HG03571 (cell line): ENCODE data around the gene OSBPL6.
A peak's percentile ranks its signal among the peaks of the same experiment; 100 is the strongest.

Experiments used
- ATAC-seq: cut with Tn5 transposase; IDR thresholded peaks from one replicate; pipeline ENCODE4 v1.9.1; 2021; ENCODE audit not compliant: unreplicated experiment

The OSBPL6 gene

DNA sequence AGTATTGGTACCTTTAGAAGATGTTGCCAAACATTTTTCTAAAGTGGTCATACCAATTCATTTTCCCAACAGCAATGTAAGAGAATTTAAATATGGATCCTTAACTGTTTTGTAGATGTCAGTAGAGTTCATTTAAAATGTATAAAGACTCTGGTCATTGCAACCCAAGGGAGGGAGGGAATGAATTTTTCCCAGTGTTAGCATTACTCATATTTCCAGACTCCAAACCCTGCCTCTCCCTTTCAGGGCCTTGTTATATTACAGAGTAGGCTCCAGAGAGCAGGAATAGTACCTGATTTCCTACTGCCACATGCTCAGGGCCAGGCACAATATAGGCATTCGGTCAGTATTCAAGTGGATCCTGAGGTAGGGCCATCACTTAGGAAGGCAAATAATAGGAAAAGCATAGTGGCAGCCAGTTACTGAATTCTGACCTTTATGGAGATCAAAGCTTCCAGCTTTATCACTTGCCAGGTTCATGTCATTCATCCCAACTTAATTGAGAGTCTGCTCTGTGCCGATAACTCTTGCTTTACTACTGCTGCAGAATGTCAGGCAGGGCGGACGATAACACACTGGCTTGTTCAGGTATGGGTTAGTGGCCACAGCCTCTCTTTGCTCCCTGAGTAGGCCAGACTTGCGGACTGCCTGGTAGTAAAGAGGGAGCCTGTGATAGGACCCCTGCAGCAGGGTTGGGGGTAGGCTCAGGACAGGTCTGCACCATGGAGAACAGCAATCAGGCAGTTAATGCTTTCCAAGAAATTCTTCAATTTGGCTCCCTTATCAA lies 75.3 kb downstream of the OSBPL6 start:
- ATAC-seq: no peak

GRCh38 chr2:178270338-178270737 lies 76.0 kb downstream of the OSBPL6 start:
- no peak for ATAC-seq

DNA sequence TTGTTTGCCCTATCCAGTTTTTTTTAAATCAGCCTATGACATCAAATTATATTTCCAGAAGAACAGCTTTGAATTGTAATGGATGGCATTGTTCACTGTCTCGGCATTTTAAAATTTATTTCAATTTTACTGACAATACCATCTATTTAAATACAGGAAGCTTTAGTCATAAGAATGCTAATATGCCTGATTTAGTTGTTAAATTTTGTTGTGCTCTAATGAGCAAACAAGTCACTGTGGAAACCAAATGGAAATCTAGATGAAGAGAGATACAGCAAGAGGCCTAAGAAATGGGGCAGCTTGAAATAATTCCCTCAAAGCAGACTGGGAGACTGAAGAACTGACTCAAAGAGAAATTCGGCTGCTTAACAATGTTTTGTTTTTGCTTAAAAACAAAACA lies 76.8 kb downstream of the OSBPL6 start:
- ATAC-seq: no peak

DNA sequence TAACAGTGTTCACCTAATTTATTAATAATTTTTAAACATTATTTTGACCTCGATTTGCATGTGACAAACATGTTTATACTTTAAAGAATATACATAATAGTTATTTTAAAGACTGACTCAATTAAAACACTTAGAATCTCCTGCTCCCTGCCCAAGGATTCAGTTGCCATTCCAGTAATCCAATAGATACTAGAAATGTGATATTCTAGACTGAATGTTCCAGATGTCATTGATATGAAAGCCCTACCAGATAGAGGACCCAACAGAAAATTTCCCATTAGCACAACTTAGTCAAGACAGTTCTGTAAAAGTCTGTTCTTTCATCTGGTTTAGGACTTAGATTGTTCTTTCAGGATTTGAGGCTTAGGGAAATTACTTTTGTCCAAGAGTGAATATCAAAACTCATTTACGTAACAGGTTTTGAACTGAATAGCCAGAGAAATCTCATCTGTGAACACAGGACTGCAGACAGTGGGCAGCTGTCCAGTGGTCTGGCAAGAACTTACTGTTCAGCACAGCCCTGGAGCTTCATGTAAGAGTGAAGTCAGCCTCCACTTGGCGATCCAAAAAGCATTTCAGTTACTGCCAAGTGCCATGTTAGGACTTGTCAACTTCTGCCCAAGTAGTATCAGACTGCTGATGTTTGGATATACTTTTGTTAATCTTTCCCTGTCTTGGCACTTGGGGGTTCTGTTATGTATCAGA lies 77.5 kb downstream of the OSBPL6 start:
- no peak for ATAC-seq

DNA sequence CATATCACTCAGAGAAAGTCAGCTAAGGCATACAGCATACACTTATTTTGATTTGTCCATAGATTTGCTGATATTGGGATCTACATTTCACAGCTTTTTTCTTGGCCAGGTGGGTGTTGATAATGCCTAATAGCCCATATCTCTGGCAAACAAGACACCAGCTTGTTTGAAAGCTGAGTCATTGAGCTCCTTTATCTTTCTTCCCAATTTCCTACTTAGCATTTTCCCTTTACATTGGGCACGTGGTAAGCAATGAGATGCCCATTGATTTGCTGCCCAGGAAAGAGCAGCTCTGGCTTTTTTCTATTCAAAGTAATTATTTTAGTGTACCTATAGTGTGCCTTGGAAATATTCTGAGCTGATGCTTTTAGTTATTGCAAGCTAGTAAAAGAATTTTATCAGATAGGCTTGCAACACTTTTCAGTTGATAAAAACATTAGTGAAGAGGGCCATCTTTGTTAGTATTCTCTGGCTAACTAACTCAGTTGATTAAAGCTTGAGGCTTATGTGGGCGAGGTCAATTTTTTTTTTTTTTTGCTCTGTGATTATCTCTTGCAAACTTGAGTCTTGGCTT lies 79.6 kb downstream of the OSBPL6 start:
- no peak for ATAC-seq

- no peak for ATAC-seq
Observed at GRCh38 chr2:178275600-178275999, 81.3 kb downstream of the OSBPL6 start.

DNA sequence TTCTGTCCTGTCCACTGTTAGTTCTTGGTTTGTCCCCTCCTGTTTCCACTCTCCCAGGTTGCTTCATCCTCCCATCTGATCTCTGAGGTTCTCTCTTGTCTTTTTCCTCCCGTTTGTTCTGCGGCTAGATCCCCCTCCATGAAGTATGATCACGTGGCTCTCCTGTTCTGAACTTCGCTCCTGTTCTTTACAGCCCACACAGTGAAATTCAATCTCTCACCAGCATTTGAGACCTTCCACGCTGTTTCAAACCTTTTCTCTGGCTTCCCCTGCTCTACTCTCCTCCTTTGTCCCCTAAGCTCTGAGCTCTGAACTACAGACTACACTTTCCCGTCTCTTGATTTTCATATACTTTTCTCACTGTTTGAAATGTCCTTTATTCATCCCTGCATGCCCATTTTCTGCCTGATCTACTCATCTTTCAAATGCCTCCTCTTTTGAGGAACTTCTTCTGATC lies 83.5 kb downstream of the OSBPL6 start:
- no peak for ATAC-seq

GRCh38 chr2:178279142-178279541 lies 84.8 kb downstream of the OSBPL6 start:
- no peak for ATAC-seq

DNA sequence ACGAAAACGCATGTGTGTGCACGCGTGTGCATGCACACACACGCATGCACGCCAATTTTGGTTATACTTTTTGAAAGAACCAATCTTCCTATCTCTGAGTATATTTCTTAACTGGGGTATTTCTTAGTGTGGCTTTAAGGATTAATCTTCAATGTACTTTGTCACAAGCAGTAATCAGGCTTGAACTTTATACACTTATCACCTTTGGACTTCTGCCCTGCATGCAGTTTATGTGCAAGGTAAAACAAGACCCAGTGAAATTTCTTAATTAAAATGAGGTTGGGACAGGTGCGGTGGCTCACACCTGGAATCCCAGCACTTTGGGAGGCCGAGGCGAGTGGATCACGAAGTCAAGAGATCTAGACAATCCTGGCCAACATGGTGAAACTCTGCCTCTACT lies 85.3 kb downstream of the OSBPL6 start:
- no peak for ATAC-seq

- peak; percentile 81 for ATAC-seq
Observed at GRCh38 chr2:178280244-178280852, 86.0 kb downstream of the OSBPL6 start.

DNA sequence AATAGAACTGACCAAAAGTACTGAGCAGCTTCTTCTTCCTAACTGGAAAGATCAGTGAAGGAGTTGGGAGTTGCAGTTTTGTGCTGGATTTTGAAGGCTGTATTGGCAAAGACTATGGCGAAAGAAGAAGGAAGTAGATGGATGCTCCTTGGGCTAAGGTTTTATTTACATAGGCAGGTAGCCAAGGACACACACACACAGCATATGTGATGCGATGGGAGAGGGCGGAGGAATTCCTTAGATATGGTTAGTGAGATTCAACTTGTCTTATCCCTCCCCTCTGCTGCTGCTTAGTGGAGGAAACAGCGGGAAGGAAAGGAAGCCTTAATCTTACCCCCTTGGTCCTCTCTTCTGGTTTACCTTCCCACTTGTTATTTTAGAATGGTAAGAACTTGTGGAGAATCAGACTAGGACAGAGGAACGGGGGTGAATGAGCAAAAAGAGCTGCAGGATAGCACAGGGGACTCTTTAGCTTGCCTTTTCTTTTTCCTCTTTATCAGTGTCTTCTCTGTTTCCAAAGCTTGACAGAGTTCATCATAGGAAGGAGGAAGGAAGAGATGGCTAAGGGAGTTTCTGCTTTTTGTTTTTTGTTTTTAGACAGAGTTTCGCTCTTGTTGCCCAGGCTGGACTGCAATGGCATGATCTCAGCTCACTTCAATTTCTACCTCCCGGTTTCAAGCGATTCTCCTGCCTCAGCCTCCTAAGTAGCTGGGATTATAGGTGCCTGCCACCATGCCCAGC lies 87.9 kb downstream of the OSBPL6 start:
- no peak for ATAC-seq

- ATAC-seq: no peak
Observed at GRCh38 chr2:178283341-178283918, 89.1 kb downstream of the OSBPL6 start.

- no peak for ATAC-seq
Observed at GRCh38 chr2:178284613-178285286, 90.4 kb downstream of the OSBPL6 start.

- ATAC-seq: no peak
Observed at GRCh38 chr2:178285287-178285615, 90.9 kb downstream of the OSBPL6 start.

DNA sequence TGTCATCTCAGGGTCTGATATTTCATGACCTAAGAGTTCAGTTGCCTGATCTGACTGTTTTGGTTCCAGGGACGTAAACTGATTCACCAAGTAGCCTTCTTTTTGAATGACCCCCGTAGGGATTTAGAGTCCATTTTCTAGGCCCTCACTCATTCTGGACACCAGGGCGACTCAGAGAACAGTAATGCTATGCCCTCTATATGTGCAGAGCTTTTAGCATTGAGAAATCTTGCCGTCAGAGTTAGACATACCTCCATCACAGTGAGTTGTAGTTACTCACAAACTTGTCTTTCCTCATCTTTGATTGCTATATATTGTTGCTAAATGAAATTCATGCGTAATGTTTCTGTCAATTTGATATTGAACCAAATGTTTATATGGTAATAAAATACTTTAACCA lies 92.3 kb downstream of the OSBPL6 start:
- no peak for ATAC-seq

DNA sequence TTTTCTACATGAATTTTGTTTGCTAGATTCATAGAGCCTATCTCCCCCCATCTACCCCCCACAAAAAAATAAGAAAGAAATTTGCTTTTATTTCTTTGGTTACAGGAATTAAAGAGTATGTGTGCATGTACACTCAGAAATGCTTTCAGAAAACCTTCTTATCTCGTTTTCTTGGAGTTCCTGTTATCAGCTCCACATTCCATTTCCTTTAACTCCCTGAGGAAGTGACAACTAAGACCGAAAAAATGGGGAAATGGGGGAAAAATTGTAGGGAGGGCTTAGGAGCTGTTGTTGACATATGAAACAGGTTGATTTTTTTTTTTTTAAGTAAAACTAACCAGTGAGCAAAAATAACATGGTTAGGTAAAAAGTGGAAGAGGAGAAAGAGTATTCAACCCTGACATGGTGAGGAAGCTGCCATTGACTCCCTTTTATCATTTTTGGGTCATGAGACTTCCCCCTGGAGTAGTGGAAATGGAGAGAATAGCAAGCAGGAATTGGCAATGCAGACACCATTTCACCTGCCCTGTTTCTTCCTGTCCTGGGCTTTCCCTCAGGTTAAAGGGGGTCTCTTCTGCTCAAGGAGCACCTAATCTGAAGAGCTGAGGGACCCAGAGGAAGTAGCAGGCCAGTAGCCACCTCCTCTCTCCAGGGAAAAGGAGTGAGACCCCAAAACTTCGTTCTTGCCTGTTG lies 93.5 kb downstream of the OSBPL6 start:
- no peak for ATAC-seq

DNA sequence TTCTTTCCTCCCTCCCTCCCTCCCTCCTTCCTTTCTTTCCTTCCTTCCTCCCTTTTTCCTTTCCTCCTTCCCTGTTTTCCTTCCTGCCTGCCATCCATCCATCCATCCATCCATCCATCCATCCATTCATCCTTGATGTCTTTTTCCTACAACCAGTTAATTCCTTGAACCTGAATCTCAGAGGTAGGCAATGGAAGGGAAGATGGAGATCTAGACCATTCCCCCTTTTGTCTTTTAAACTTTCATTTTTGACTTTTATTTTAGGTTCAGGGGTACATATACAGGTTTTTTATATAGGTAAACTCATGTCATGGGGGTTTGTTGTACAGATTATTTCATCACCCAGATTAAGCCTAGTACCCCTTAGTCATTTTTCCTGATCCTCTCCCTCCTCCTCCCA lies 97.4 kb downstream of the OSBPL6 start:
- ATAC-seq: no peak

DNA sequence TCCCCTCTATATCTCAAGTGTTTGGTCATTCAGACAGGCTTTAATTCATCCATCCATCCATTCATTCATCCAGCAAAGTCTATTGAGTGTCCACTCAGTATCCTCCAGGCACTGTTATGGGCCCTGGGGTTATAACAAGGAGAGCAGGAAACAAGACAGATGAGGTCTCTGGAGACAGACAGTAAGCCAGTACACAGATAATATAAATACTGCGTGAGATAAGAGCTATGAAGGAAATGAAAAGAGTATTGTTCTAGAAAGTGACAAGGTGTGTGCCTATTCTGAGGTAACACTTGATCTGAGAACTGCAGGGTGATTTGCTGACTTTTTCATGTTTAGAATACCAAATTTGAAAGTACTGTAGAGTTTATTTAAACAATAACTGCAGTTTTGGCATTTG lies 98.3 kb downstream of the OSBPL6 start:
- ATAC-seq: no peak

- no peak for ATAC-seq
Observed at GRCh38 chr2:178295115-178295514, 100.8 kb downstream of the OSBPL6 start.

DNA sequence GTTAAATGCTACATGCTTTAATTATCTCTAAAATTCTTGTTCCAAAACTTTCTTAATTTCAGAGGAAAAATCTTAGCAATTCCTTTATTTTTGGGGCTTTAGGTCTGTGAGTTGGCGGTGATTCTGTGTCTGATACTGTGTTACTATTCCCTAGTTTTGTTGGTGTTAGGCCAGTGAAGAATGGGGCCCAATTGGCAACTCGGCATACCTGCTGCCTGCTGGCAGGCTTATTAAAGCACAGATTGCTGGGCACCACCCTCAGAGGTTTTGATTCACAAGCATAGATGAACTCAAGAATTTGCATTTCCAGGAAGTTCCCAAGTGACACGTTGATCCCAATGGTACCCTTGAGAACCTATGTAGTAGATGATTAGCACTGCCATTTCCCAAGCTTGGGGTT lies 101.6 kb downstream of the OSBPL6 start:
- no peak for ATAC-seq
